Measurements from ENCODE around the gene HK1. TPM values are rescaled to one million over a fixed set of nuclear protein-coding genes. Genes with fewer than 3 reads are reported as not detected.
A peak's percentile ranks its signal among the peaks of the same experiment; 100 is the strongest.

The HK1 gene
- total RNA-seq, 1 experiment from 2014 or later = 98.8 TPM

DNA sequence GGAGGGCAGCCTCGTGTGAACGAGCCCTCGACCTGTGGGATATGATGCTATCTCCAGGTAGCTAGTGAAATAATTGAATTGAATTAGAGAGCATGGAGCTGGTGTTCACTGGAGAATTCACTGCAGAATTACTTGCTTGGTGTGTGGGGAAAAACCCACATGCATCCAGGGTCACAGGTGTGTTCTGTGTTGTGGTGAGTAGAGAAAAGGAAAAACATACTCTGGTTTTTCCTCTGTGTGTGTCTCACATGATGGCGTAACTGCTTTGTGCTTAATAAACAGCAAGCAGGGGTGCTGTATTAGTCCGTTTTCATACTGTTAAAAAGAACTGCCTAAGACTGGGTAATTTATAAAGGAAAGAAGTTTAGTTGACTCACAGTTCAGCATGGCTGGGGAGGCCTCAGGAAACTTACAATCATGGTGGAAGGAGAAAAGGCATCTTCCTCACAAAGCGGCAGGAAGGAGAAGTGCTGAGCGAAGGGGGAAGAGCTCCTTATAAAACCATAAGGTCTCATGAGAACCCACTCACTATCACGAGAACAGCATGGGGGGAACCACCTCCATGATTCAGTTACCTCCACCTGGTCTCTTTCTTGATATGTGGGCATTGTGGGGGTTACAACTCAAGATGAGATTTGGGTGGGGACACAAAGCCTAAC, 75.8 kb downstream of the HK1 start:
- H2AK5ac ChIP-seq (ENCODE audit: insufficient read length, low read length) = no peak overlapping the region
- Mint-ChIP-seq H3K4me1 (peaks cover 25 to 29% of the 10 kb centered on the region in 2 experiments), H3K27ac (peak overlapping the region in 2 of 3 experiments; percentile 88 to 92; a peak in 4 of 7 replicates), H3K9me3 (no peaks in the 10 kb centered on the region), H3K36me3 (ENCODE audit: insufficient read depth in 1 of 3, low read depth in 3 of 3) (peaks cover 8 to 28% (median 13%) of the 10 kb centered on the region in 3 experiments; a peak in 6 of 7 replicates), H3K27me3 (ENCODE audit: low read depth) (no peaks in the 10 kb centered on the region), H3K4me3 (no peak overlapping the region)
- no peak overlapping the region for H4K5ac ChIP-seq (ENCODE audit: insufficient read length, low read depth, low read length)
- no peaks in the 10 kb centered on the region for H3K9me3 ChIP-seq (ENCODE audit: control insufficient read depth, low read depth, low read length)
- no peak overlapping the region for H4K91ac ChIP-seq (ENCODE audit: insufficient read length, low read depth, low read length)
- no peak overlapping the region for H3K14ac ChIP-seq (ENCODE audit: insufficient read depth, low read length)
- H3K23me2 ChIP-seq (ENCODE audit: insufficient read length, low read depth, low read length, poor library complexity, severe bottlenecking) = no peaks in the 10 kb centered on the region
- H3K9ac ChIP-seq (ENCODE audit: extremely low read depth, insufficient read length, low read length) = no peak overlapping the region
- H2BK5ac ChIP-seq (ENCODE audit: insufficient read length, low read length) = no peak overlapping the region
- no peak for DNase-seq
- TF ChIP-seq, protein P1, sequence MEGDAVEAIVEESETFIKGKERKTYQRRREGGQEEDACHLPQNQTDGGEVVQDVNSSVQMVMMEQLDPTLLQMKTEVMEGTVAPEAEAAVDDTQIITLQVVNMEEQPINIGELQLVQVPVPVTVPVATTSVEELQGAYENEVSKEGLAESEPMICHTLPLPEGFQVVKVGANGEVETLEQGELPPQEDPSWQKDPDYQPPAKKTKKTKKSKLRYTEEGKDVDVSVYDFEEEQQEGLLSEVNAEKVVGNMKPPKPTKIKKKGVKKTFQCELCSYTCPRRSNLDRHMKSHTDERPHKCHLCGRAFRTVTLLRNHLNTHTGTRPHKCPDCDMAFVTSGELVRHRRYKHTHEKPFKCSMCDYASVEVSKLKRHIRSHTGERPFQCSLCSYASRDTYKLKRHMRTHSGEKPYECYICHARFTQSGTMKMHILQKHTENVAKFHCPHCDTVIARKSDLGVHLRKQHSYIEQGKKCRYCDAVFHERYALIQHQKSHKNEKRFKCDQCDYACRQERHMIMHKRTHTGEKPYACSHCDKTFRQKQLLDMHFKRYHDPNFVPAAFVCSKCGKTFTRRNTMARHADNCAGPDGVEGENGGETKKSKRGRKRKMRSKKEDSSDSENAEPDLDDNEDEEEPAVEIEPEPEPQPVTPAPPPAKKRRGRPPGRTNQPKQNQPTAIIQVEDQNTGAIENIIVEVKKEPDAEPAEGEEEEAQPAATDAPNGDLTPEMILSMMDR (conservative IDR thresholded peaks at IDR 0.05) = no peak
- H2BK120ac ChIP-seq (ENCODE audit: low read depth, low read length, poor library complexity, severe bottlenecking) = no peak overlapping the region
- no peaks in the 10 kb centered on the region for H4K20me1 ChIP-seq (ENCODE audit: control insufficient read depth, insufficient read depth, insufficient read length)
- no peak overlapping the region for H2BK12ac ChIP-seq (ENCODE audit: insufficient read length, low read depth, low read length)
- no peak overlapping the region for H3T11ph ChIP-seq (ENCODE audit: low read length)
- no peak overlapping the region for H2AFZ ChIP-seq (ENCODE audit: low read length)
- H3K4ac ChIP-seq (ENCODE audit: low read depth, low read length) = no peak overlapping the region
- no peak overlapping the region for H3K56ac ChIP-seq (ENCODE audit: insufficient read length, low read depth, low read length)
- no peak overlapping the region for H2BK20ac ChIP-seq (ENCODE audit: low read depth, low read length, poor library complexity, severe bottlenecking)
- no peaks in the 10 kb centered on the region for H3K27me3 ChIP-seq (ENCODE audit: insufficient read depth, low read length)
- no peak overlapping the region for H4K8ac ChIP-seq (replicated peaks; ENCODE audit: insufficient read length, low read depth, low read length)
- H3K79me2 ChIP-seq (ENCODE audit: insufficient read depth, low read length) = peaks cover 8% of the 10 kb centered on the region; the same call in 1 of the 2 replicates
- H3K27ac ChIP-seq (ENCODE audit: insufficient read length, low read depth, low read length) = no peak overlapping the region
- no peak overlapping the region for H3K18ac ChIP-seq (ENCODE audit: insufficient read length, low read depth, low read length)
- H2BK15ac ChIP-seq (ENCODE audit: low read depth, low read length) = no peak overlapping the region
- no peak overlapping the region for H3K4me2 ChIP-seq (ENCODE audit: insufficient read depth, insufficient read length, low read length)
- no CpG with 5 or more reads among the region's 8 CpGs for WGBS (ENCODE audit: extremely low coverage, insufficient read length, low lambda C conversion rate)
- peaks cover 12% of the 10 kb centered on the region for H3K79me1 ChIP-seq (ENCODE audit: insufficient read depth, low read depth, low read length, poor library complexity, severe bottlenecking)
- no peak overlapping the region for H3K23ac ChIP-seq (ENCODE audit: insufficient read length, low read depth, low read length)
- no peaks in the 10 kb centered on the region; the same call in 1 of the 2 replicates for H3K4me1 ChIP-seq (ENCODE audit: insufficient read depth, low read length)

Data from H9 (cell line).